HG02623 (cell line): ENCODE results near the gene KLK14.

Source experiments
- ATAC-seq: cut with Tn5 transposase; IDR thresholded peaks from one replicate; pipeline ENCODE4 v1.9.1; 2021; ENCODE audit warnings: moderate library complexity; ENCODE audit not compliant: unreplicated experiment

The KLK14 gene

GRCh38 chr19:51086153-51086850 is 3.6 kb upstream of the KLK14 start:
- ATAC-seq = no peak

DNA sequence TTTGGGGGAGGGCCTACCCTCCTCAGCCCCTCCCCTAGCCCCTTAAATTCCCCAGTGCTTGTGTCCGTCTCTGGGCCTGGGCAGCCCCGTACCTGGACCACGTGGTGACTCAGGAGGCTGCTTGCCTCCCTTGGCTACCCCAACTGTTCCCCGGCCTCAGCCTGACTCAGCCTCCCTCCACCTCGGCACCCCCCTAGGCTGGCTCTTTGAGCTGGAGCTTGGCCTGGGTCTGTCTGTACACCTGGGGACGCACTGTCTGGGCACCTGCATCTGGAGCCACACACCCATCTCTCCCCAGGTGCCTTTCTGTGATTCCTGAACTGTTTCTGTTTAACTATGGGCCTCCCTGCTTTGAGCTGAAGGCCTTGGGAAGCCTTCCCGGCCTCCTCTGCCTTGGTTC is 1.8 kb upstream of the KLK14 start:
- no peak for ATAC-seq

GRCh38 chr19:51083783-51084182 is 1.1 kb upstream of the KLK14 start:
- no peak for ATAC-seq

DNA sequence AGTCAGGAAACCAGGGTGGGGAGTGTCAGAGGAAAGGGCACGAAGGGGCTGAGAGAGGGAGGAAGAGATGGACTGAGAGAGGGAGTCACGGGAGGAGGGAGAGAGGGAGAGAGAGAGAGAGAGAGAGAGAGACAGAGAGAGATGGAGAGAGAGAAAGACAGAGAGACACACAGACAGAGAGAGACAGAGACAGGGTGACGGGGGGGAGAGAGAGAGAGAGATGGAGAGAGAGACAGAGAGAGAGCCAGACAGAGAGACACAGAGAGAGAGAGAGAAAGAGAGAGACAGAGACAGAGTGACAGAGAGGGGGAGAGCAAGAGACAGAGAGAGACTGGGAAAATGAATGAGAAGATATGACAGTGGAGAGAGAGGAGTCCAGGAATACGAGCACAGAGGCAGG is 494 bp upstream of the KLK14 start:
- ATAC-seq = no peak

DNA sequence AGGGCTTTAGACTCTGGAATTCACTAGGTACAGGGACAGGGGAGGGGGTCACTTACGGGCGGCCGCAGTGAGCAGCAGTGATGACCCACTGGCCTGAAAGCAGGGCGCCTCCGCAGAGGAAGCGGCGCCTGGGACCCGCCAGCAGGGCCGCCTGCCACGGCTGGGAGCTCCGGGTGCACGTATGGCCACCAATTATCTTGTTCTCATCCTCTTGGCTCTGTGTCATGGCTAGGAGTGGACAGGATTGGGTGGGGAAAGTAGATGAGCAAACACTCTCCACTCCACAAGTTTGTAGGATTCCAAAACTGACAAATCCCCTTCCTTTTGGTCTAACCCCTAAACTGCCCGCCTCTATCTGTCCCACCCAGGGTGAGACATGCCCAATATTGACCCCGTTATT is 1.2 kb downstream of the KLK14 start:
- ATAC-seq = no peak

DNA sequence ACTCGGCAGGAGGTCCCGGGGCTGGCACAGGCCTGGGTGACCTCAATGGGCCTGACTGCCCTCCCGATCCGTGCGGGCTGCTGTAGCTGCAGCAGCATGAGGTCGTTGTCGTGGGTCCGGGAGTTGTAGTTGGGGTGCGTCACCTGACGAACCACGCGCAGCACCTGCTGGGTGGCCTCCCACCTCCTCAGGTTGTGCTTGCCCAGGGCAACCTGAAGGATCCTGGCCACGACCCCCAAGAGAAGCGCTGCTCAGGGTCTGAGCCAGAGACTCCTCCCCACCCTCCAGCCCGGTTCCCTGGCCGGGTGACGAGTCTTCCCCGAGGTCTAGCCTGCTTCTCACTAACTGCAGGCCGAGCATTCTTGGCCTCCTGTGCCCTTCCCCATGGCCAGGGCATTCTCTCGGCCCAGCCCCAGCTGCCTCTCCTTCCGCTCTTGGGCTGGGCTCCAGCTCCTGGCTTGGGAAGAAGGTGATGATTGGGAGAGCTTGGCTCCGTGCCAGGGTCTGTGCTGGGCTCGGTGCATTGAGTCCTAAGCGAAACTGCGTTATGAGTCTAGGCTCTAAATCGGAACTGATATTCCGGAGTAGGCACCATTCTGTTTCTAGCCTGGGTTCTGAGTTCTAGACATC is 3.1 kb downstream of the KLK14 start:
- ATAC-seq = no peak

DNA sequence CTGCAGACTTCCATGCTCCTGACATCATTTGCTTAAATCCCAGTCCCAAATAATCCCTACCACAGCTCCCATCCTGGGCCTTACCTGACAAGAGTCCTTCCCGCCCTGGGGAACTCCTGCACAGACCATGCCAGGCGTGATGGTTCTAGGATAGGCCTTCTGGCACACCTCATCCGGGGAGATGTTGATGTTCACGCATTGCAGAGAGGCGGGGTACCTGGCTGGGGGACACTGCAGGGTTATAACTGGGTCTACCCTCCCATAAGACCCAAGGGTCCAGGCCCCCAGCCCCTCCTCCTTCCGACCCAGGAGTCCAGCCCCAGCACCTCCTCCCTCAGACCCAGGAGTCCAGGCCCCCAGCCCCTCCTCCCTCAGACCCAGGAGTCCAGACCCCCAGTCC is 4.0 kb downstream of the KLK14 start:
- ATAC-seq = no peak

DNA sequence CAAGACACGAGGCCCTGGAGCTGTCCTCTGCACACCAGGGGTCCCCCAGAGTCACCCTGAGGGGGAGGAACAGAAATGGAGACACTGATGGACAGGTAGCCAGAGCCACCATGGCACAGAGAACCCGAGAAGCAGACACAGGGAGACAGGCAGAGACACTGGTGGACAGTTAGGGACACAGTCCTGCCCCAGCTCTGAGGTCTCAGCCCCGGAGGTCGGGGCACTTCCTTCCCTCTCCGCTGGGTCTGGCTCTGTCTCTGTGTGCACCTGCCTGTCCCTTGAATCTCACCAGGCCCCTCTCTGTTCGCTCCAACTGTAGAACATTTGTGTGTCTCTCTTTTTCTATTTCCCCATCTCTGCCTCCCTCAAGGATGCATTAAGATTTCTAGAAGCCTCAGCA is 4.6 kb downstream of the KLK14 start:
- ATAC-seq = no peak

DNA sequence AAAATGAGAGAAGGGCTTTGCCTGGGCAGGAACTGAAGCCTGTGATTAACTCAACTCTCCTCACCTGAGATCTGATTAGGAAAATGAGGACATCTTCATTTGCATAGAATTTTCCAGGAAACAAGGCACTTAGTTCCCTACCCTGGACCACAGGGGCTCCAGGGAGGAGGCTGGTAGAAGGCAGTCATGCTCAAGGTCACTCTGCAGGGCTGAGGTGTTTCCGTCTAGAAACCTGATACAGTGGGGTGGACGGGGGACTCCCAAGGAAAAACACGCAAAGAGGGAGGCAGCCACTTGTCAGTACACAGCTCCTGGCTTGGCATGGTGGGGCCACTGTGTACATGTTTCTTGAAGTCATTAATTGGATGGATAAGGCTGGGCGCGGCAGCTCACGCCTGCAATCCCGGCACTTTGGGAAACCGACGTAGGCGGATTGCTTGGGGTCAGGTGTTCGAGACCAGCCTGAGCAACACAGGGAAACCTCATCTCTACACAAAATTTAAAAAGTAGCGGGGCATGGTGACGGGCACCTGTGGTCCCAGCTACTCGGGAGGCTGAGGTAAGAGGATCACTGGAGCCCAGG is 6.0 kb downstream of the KLK14 start:
- ATAC-seq = no peak

GRCh38 chr19:51075998-51076397 is 6.7 kb downstream of the KLK14 start:
- ATAC-seq = no peak

DNA sequence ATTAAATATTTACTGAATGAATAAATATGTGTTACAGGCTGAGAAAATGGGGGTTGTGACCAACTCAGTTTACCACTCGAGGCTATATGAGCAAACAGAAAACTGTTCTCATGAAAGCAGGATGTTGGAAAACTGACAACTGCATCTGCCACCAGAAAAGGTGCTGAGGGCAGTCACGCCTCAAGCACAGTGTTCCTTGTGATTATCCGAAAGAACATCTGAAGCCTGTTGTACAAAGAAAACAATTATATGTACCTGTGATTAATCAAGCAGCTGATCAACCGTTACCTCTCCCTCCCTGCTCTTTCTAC is 11.6 kb downstream of the KLK14 start:
- no peak for ATAC-seq

DNA sequence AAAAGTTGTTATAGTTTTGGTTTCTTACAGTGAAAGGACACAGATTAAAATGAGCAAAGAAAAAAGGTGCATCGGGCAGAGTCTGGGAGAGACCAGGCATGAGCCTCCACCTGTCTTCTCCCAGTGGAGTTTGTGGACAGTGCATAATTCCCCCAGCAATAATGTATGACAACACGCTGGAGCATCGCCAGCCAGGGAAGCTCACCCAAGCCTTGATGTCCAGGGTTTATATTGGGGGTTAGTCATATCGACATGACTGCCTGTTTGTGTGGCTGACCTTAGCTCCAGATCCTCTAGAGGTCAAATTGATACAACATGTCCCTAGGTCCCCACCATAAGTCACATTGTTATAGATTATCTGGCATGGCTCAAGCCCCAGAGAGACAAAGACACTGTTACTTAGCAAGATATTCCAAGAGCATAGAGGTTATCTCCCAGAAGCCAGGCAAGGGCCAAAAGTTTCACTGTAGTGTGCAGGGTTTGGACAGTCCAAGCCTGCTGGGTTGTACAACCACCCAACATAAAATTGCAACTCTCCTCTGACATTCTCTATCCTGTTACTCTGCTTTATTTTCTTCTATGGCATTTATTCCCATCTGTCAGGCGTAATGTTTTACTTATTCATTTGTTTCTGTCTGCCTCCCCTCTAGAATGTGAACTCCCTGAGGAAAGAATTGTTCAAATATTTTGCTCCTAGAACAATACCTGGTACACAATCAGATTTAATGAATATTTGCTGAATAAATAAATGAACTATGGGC is 12.2 kb downstream of the KLK14 start:
- no peak for ATAC-seq

DNA sequence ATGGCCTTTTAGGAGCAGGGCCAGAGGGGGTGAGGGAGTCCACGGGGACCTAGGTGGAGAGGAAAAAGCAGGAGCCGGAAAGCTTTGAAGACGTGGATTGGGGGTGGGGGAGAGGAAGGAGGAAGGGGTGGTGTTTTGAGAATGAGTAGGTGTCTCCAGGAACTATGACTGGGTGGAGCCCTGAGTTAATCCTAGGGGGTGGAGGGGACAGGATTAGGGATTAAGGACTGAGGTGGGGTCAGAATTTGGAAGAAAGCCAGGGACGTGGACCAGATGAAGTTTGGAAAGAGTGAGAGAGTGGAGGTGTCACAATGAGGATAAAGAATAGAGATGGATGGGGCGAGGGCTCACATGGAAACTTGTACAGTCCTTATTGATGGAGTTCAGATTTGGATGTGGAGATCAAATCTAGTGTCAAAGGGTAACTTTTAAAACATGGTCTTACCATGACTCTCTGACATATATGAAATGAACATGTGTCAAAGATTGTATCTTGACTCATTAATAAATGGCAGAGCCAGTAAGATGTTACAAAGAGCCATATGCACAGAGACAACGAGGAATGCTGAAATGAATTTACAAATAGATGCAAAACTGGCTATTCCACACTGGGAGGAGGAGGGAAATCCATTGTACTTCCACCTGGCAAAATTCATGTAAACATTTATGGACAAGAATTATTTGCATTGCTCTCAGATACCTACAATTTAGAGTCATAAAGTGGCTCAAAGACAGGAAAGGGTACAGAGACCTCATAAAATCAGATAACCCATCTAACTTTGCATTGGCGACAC is 16.1 kb downstream of the KLK14 start:
- no peak for ATAC-seq

DNA sequence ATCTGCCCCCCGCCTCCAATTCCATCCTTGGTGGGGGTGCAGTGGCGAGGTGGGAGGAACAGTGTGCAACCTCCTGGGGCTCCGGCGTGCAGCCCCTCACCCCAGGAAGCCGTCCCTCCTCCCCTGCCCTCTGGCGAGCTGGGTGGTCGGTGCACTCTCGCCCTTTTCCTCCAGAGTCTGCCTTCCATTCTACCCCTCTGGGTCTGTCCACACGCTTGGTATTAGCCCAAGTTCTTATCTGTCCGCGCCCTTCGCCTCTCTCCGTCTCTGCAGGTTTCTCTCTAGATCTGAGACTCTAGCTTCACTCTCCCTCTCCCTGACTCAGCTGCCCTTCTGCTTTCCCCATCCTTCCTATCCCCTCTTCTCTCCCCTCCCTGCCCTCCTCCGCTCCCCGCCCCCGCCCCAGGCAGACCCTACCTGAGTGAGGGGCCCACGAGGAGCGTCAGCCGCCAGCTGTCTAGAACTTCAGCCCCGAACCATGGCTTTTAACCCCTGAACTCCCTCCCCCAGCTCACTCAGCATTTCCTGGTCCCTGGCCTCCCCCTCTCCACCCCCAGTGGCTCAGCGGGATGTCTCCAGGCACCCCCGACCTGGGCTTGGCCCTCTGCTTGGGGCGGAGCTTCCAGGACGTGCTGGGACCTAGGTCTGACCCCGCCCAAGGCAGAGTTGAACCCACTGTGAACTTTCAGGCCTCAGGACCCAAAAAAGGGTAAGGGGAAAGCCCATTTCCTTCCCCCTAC is 17.3 kb downstream of the KLK14 start:
- no peak for ATAC-seq

DNA sequence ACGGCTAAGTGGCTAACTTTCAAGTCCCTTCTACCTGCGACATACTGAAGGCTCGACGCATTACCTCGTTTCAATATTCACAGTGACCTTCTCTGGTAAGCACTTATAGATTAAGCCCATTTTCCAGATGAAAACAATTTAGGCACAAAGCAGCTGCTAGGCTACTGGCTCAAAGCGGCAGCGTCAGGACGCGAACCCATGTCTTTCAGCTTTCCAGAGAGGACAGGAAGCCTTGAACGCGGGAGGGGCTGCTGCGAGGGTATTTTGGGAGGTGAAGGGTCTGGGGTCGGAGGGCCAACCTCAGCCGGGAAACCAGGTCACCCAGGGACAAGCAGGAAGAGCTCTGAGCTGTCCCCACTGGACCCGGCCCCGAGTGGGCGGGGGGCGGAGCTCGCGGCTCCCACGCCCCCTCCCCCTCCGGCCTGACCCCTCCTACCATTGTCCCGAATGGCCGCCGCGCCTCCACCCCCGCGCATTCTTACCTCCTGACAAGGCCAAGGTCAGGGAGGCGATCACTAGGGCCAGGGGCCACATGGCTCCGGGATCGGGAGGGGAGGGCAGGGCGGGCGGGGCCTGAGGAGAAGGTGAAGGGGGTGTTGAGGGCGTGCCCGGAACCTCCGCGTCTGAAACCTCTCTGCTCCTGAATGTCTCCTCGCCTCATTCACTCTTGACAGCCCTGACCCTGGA is 18.0 kb downstream of the KLK14 start, which contains the start of gene KLK13:
Gene KLK13, minus strand, starts transcription at position 559 of the 687 bp plus-strand sequence. Its CDS starts 25 bp downstream, at position 534.
- ATAC-seq = no peak

- no peak for ATAC-seq
Observed at GRCh38 chr19:51063664-51064063, 19.0 kb downstream of the KLK14 start.

- no peak for ATAC-seq
Observed at GRCh38 chr19:51060973-51061372, 21.7 kb downstream of the KLK14 start.

DNA sequence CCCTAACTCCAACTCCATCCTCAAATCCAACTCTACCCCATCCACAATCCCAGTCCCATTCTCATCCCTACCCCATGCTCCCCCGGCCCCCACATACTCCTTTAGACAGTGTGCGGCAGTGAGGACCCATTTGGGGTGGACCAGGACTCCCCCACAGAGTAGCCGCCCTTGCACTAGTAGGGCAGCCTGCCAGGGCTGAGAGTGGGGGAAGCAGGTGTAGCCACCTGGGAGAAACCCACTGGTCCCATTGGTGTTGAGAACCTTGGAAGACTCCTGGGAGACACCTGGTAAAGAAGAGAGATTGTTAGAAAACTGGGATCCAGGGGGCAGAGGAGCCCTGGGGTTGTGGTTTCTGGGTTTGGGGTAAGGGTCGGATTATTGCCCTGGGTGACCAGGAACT is 22.4 kb downstream of the KLK14 start:
- no peak for ATAC-seq

DNA sequence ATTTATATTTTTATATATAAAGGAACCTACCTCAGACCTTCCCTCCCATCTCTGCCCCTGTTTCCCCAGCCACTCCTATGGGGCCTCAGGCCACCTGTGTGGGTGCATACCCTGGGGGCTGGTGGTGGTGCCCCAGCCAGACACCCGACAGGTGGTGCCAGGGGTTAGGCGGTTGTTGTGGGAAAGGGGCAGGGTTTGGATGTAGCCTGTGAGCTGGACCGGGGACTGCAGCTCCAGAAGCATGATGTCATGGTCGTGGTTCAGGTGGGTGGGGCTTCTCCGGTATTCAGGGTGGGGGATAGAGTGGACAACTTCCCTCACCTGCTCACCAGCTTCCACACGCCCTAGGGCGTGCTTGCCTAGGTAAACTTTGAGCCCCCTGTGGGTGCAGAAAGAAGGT is 23.0 kb downstream of the KLK14 start:
- no peak for ATAC-seq

DNA sequence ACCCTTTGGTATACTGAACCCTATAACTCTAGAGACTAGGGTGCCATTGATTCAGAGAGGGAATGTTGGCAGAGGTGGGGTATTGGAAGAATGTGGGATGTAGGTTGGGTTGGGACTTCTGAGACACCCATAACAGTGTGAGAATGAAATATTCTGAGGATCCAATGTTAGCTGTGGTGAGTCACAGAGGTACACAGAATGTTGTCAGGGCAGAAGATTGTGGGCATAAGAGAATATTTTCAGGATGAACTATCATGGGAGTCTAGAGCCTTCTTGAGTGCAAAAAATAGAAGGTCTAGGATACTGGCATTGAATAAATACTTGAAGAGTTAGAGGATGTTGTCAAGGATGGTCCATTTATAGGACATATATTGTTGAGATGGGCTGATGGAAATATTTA is 26.8 kb downstream of the KLK14 start:
- no peak for ATAC-seq
